ENCODE measurements around the gene NFATC4. TPM values are rescaled to one million over a fixed set of nuclear protein-coding genes. Genes with fewer than 3 reads are reported as not detected.
"Not testable (repeated sequence)": the region's sequence is repeated elsewhere in the genome, so short reads cannot be mapped to it uniquely, and the experiment has no call there.

NFATC4 gene
- total and polyA plus RNA-seq, 2 experiments from 2014 or later, result 84.8 to 96.9 TPM

- Histone ChIP-seq H3K9ac (no peak overlapping the region), H3K27ac (no peak overlapping the region), H3K36me3 (ENCODE audit: low read depth) (no peaks in the 10 kb centered on the region), H3F3A (ENCODE audit: insufficient read depth) (no peaks in the 10 kb centered on the region), H3K27me3 (replicated peaks; ENCODE audit: insufficient read depth) (no peaks in the 10 kb centered on the region), H3K4me1 (ENCODE audit: insufficient read depth) (no peaks in the 10 kb centered on the region), H3K4me3 (no peak overlapping the region), H3K9me3 (ENCODE audit: low read depth) (no peaks in the 10 kb centered on the region), H4K20me1 (ENCODE audit: insufficient read depth) (no peaks in the 10 kb centered on the region), H3K79me2 (ENCODE audit: insufficient read depth) (no peaks in the 10 kb centered on the region), H2AFZ (no peak overlapping the region), H3K9me2 (ENCODE audit: insufficient read depth) (no peaks in the 10 kb centered on the region), H3K4me2 (ENCODE audit: unreplicated experiment) (no peak overlapping the region)
- DNase-seq, result no peak
- 88 to 95% methylated on average over 2 of the region's 2 CpGs for WGBS, 2 experiments (ENCODE audit: low coverage in 1 of 2, low lambda C conversion rate in 2 of 2, missing lambda C conversion rate in 2 of 2)
- TF ChIP-seq EZH2 (IDR thresholded peaks at IDR 0.05; ENCODE audit: insufficient read depth, poor library complexity, severe bottlenecking) (no peak), EZH2phosphoT487 (IDR thresholded peaks at IDR 0.05; ENCODE audit: insufficient read depth, low read depth) (no peak)
- in situ Hi-C loops (cut with MboI), result no loop called here
Measured at GRCh38 chr14:24387009-24387345, 19.0 kb downstream of the NFATC4 start.

GRCh38 chr14:24387579-24387978, 19.6 kb downstream of the NFATC4 start:
- 70 to 72% methylated on average over 5 of the region's 5 CpGs for WGBS, 2 experiments (ENCODE audit: low coverage in 1 of 2, low lambda C conversion rate in 2 of 2, missing lambda C conversion rate in 2 of 2)
- in situ Hi-C loops (cut with MboI); DNase-seq; H3K9ac ChIP-seq; H3K9me3 ChIP-seq (ENCODE audit: low read depth); H3K27ac ChIP-seq; H3F3A ChIP-seq (ENCODE audit: insufficient read depth); H3K9me2 ChIP-seq (ENCODE audit: insufficient read depth); H4K20me1 ChIP-seq (ENCODE audit: insufficient read depth); H2AFZ ChIP-seq; H3K27me3 ChIP-seq (replicated peaks; ENCODE audit: insufficient read depth); H3K4me3 ChIP-seq; H3K36me3 ChIP-seq (ENCODE audit: low read depth); H3K4me1 ChIP-seq (ENCODE audit: insufficient read depth); H3K4me2 ChIP-seq (ENCODE audit: unreplicated experiment); H3K79me2 ChIP-seq (ENCODE audit: insufficient read depth): not testable (repeated sequence)

- in situ Hi-C loops (cut with MboI), result no loop called here
- 42 to 58% methylated on average over 2 of the region's 2 CpGs for WGBS, 2 experiments (ENCODE audit: low coverage in 1 of 2, low lambda C conversion rate in 2 of 2, missing lambda C conversion rate in 2 of 2)
- no peaks in the 10 kb centered on the region for H3K79me2 ChIP-seq (ENCODE audit: insufficient read depth)
- no peak overlapping the region for H2AFZ ChIP-seq
- H3K9ac ChIP-seq, result no peak overlapping the region
- H3K4me2 ChIP-seq (ENCODE audit: unreplicated experiment), result no peak overlapping the region
- H3K36me3 ChIP-seq (ENCODE audit: low read depth), result no peaks in the 10 kb centered on the region
- H4K20me1 ChIP-seq (ENCODE audit: insufficient read depth), result no peaks in the 10 kb centered on the region
- H3K9me3 ChIP-seq (ENCODE audit: low read depth), result no peaks in the 10 kb centered on the region
- H3F3A ChIP-seq (ENCODE audit: insufficient read depth), result no peaks in the 10 kb centered on the region
- H3K27me3 ChIP-seq (replicated peaks; ENCODE audit: insufficient read depth), result no peaks in the 10 kb centered on the region
- H3K4me1 ChIP-seq (ENCODE audit: insufficient read depth), result no peaks in the 10 kb centered on the region
- no peaks in the 10 kb centered on the region for H3K9me2 ChIP-seq (ENCODE audit: insufficient read depth)
- TF ChIP-seq EZH2 (IDR thresholded peaks at IDR 0.05; ENCODE audit: insufficient read depth, poor library complexity, severe bottlenecking), result no peak
- no peak for TF ChIP-seq EZH2phosphoT487 (IDR thresholded peaks at IDR 0.05; ENCODE audit: insufficient read depth, low read depth)
- H3K27ac ChIP-seq, result no peak overlapping the region
- H3K4me3 ChIP-seq, result no peak overlapping the region
- DNase-seq, result no peak
Measured at GRCh38 chr14:24388474-24389179, 20.6 kb downstream of the NFATC4 start.

DNA sequence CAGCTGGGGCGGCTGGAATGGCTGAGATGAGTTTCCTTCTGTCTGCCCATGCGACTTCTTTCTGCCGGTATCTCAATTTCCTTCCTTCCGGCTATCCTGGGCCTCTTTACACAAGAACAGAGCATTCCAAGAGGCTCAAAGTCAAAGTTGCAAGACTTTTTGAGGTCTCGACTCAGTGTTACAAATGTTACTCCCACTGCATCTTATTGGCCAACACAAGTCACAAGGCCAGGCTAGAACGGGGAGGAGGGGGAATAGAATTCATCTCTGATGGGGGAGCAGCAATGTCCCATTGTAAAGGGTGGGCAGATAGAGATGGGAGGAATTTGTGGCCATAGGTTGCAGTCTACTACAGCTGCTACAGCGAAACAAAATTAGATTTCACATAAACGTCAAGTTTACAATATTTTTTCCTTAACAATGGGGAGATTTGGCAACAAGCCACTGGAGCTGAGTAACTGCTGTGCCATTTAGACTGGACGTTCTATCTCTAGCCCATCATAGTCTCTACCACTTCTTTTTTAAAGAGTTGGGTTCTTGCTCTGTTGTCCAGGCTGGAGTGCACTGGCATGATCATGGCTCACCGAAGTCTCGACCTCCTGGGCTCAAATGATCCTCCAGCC, 21.4 kb downstream of the NFATC4 start:
- Histone ChIP-seq H3K9ac (no peak overlapping the region), H3K27ac (no peak overlapping the region), H3K4me1 (ENCODE audit: insufficient read depth) (no peaks in the 10 kb centered on the region), H3K79me2 (ENCODE audit: insufficient read depth) (no peaks in the 10 kb centered on the region), H3K4me3 (no peak overlapping the region), H3F3A (ENCODE audit: insufficient read depth) (no peaks in the 10 kb centered on the region), H3K27me3 (replicated peaks; ENCODE audit: insufficient read depth) (no peaks in the 10 kb centered on the region), H4K20me1 (ENCODE audit: insufficient read depth) (no peaks in the 10 kb centered on the region), H3K4me2 (ENCODE audit: unreplicated experiment) (no peak overlapping the region), H3K9me2 (ENCODE audit: insufficient read depth) (no peaks in the 10 kb centered on the region), H2AFZ (no peak overlapping the region), H3K9me3 (ENCODE audit: low read depth) (no peaks in the 10 kb centered on the region), H3K36me3 (ENCODE audit: low read depth) (no peaks in the 10 kb centered on the region)
- in situ Hi-C loops (cut with MboI), result no loop called here
- DNase-seq, result peak; percentile 64
- no peak for TF ChIP-seq EZH2 (IDR thresholded peaks at IDR 0.05; ENCODE audit: insufficient read depth, poor library complexity, severe bottlenecking)
- no peak for TF ChIP-seq EZH2phosphoT487 (IDR thresholded peaks at IDR 0.05; ENCODE audit: insufficient read depth, low read depth)
- 67 to 68% methylated on average over 11 of the region's 11 CpGs for WGBS, 2 experiments (ENCODE audit: low coverage in 1 of 2, low lambda C conversion rate in 2 of 2, missing lambda C conversion rate in 2 of 2)
